Brain pericyte (primary cell): ENCODE results near the gene C3orf70.

ENCODE experiments used
- DNase-seq: peaks from one replicate; pipeline ENCODE4 v3.0.0-alpha.2; 2012; ENCODE audit warnings: low read depth, low spot score

C3orf70 gene

DNA sequence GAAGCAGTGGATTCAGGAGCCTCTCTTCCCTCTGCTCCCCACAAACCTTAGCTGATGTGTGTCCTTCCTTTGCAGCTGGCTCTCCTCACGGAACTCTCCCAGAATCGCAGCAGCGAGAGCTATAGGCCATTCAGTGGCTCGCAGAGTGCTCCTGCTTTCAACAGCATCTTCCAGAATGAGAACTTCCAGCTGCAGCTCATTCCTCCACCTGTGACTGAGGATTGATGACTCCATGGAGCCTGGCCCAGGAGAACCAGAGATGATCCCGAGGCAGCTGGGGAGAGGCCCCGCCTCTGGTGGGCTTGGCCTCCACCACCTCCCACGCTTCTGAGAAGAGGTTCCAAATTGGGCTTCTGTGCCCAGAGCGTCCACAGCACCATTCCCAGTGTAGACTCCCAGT, 101.1 kb downstream of the C3orf70 start:
- DNase-seq = no peak

DNA sequence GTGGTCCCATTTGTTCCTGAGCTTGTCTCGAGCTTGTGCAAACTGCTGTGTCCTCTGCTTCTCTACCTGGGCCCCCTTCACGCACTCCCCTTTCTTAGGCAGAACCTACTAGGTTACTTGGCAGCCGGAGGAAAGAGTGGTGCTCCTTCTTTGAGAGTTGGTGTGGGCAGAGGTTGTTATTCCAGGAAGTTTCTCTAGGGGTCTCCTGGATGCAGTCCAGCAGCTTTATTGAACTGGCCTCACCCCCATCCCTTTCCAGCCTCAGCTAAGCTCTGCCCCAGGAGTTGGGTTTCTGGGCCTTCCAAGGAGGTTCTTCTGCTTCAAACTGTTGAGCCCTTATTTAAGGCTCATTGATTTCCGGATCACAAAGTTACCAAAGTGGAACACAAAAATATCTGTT, 103.2 kb downstream of the C3orf70 start:
- no peak for DNase-seq

DNA sequence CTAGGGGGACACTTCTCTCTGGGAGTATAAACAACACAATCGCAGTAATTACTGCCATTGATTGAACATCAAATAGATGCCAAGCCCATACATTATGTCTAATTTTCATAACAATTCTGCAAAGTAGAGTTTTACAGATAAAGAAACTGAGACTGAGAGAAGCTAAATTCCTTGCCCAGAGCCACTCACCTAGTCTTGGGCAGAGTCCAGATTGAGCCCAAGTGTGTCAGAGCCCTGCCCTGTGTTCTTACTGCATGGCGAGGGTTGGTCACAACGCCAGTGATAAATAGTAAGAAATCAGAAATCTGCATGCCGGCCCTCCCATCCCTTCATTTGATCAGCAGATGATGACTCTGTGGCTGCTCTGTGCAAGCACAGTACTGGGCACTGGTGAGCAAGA, 106.3 kb downstream of the C3orf70 start:
- DNase-seq = no peak

GRCh38 chr3:185046164-185046515, 106.7 kb downstream of the C3orf70 start:
- no peak for DNase-seq

GRCh38 chr3:185042312-185043050, 110.4 kb downstream of the C3orf70 start:
- DNase-seq = no peak

- DNase-seq = no peak
Measured at GRCh38 chr3:185041540-185041939, 111.3 kb downstream of the C3orf70 start.

DNA sequence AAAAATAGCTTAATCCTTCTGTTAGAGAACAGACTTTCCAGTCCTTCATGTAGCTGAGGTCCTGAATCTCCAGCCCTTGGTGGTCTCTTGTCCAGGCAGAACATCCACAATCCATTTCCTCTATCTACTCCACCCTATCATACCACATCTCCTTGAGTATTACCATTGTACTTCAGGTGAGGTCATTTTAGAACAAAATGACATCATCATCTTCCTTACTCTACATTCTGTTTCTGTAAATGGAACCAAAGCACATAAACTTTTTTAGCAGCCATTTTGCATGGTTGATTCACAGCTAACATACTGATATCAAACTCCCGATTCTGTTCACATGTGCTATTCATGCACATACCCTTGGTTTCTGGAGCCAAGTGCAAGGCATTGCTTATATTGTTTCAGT, 112.4 kb downstream of the C3orf70 start:
- DNase-seq = no peak

DNA sequence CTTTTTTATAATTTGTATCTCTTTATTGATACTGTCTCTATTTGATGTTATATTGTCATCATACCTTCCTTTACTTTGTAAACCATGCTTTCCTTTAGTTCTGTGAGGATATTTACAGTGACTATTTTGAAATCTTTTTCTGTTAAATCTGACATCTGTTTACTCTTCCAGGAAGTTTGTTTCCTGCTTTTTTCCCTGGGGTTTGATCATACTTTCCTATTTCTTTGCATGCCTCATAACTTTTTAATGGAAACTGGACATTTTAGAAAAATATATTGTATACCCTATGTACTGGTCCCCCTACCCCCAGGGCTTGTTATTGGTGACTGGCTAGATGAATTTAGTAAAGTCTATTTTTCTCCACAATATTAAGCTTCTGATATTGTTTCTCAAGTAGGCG, 115.1 kb downstream of the C3orf70 start:
- no peak for DNase-seq

- no peak for DNase-seq
Measured at GRCh38 chr3:185030951-185031350, 121.9 kb downstream of the C3orf70 start.

GRCh38 chr3:185030399-185030798, 122.5 kb downstream of the C3orf70 start:
- DNase-seq = no peak

GRCh38 chr3:185029086-185029485, 123.8 kb downstream of the C3orf70 start:
- DNase-seq = no peak

GRCh38 chr3:185028121-185028520, 124.7 kb downstream of the C3orf70 start:
- DNase-seq = no peak
